ENCODE data around the gene OVCA2. TPM values are rescaled to one million over a fixed set of nuclear protein-coding genes. Genes with fewer than 3 reads are reported as not detected.

OVCA2 gene
- total RNA-seq, 1 experiment from 2014 or later, result 24.6 TPM

DNA sequence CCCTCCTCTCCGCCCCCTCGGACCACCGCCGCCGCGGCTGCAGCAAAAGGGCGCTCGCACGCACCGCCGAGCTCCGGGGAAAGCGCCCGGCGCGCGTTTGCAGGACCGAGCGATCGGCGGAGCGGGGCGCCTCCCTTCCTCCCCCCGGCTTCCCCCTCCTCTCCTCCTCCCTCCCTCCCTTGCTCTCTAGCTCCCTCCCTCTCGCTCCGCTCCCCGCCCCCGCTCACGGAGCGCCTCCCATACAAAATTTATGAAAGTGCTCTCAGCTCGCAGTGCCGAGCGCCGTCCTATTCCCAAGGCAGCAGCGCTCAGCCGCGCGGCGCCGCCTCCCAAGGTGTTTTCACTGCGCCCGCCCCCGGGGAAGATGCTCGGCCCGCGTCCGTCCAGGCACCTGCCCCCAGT is 16.6 kb upstream of the OVCA2 start, which contains the start of gene RTN4RL1:
TSS of gene RTN4RL1 (minus strand) at position 115 of the 402 bp plus-strand sequence. CDS start 469 bp downstream, outside the sequence.
- Histone ChIP-seq H3K27ac (ENCODE audit: insufficient read length, low read depth, low read length) (no peak within 1 kb of the TSS), H2BK15ac (ENCODE audit: low read depth, low read length) (no peak within 1 kb of the TSS), H3K14ac (ENCODE audit: insufficient read depth, low read length) (no peak within 1 kb of the TSS), H3T11ph (ENCODE audit: low read length) (no peak within 1 kb of the TSS), H3K9ac (ENCODE audit: extremely low read depth, insufficient read length, low read length) (no peak within 1 kb of the TSS), H3K18ac (ENCODE audit: insufficient read length, low read depth, low read length) (no peak within 1 kb of the TSS), H3K79me2 (ENCODE audit: insufficient read depth, low read length) (no peaks in the 10 kb centered on the region), H2BK120ac (ENCODE audit: low read depth, low read length, poor library complexity, severe bottlenecking) (no peak within 1 kb of the TSS), H3K23me2 (ENCODE audit: insufficient read length, low read depth, low read length, poor library complexity, severe bottlenecking) (peaks cover 23% of the 10 kb centered on the region), H4K91ac (ENCODE audit: insufficient read length, low read depth, low read length) (no peak within 1 kb of the TSS), H3K23ac (ENCODE audit: insufficient read length, low read depth, low read length) (no peak within 1 kb of the TSS), H4K5ac (ENCODE audit: insufficient read length, low read depth, low read length) (no peak within 1 kb of the TSS), H2BK5ac (ENCODE audit: insufficient read length, low read length) (no peak within 1 kb of the TSS), H3K9me3 (ENCODE audit: control insufficient read depth, low read depth, low read length) (no peaks in the 10 kb centered on the region), H2AFZ (ENCODE audit: low read length) (no peak within 1 kb of the TSS), H2AK5ac (ENCODE audit: insufficient read length, low read length) (no peak within 1 kb of the TSS), H4K8ac (replicated peaks; ENCODE audit: insufficient read length, low read depth, low read length) (no peak within 1 kb of the TSS), H3K79me1 (ENCODE audit: insufficient read depth, low read depth, low read length, poor library complexity, severe bottlenecking) (no peaks in the 10 kb centered on the region), H3K4me1 (ENCODE audit: insufficient read depth, low read length) (no peaks in the 10 kb centered on the region), H3K27me3 (ENCODE audit: insufficient read depth, low read length) (peaks cover 63% of the 10 kb centered on the region), H4K20me1 (ENCODE audit: control insufficient read depth, insufficient read depth, insufficient read length) (no peaks in the 10 kb centered on the region), H2BK12ac (ENCODE audit: insufficient read length, low read depth, low read length) (no peak within 1 kb of the TSS), H3K4me2 (ENCODE audit: insufficient read depth, insufficient read length, low read length) (peak within 1 kb of the TSS; percentile 50), H3K56ac (ENCODE audit: insufficient read length, low read depth, low read length) (no peak within 1 kb of the TSS), H2BK20ac (ENCODE audit: low read depth, low read length, poor library complexity, severe bottlenecking) (no peak within 1 kb of the TSS), H3K4ac (ENCODE audit: low read depth, low read length) (no peak within 1 kb of the TSS)
- peaks cover 5 to 6% of the 10 kb centered on the region in 2 experiments; a peak in 4 of 5 replicates for H3K9me3 Mint-ChIP-seq
- H3K27ac Mint-ChIP-seq, result no peak within 1 kb of the TSS
- TF ChIP-seq, protein P1, sequence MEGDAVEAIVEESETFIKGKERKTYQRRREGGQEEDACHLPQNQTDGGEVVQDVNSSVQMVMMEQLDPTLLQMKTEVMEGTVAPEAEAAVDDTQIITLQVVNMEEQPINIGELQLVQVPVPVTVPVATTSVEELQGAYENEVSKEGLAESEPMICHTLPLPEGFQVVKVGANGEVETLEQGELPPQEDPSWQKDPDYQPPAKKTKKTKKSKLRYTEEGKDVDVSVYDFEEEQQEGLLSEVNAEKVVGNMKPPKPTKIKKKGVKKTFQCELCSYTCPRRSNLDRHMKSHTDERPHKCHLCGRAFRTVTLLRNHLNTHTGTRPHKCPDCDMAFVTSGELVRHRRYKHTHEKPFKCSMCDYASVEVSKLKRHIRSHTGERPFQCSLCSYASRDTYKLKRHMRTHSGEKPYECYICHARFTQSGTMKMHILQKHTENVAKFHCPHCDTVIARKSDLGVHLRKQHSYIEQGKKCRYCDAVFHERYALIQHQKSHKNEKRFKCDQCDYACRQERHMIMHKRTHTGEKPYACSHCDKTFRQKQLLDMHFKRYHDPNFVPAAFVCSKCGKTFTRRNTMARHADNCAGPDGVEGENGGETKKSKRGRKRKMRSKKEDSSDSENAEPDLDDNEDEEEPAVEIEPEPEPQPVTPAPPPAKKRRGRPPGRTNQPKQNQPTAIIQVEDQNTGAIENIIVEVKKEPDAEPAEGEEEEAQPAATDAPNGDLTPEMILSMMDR (conservative IDR thresholded peaks at IDR 0.05), result no peak
- peaks cover 91% of the 10 kb centered on the region for H3K27me3 Mint-ChIP-seq (ENCODE audit: low read depth)
- DNase-seq, result peak; percentile 78
- H3K4me1 Mint-ChIP-seq, result peaks cover 9 to 19% of the 10 kb centered on the region in 2 experiments
- WGBS (ENCODE audit: extremely low coverage, insufficient read length, low lambda C conversion rate), result no CpG with 5 or more reads among the region's 47 CpGs
- peak within 1 kb of the TSS; percentile 49 to 81 for H3K4me3 Mint-ChIP-seq
- H3K36me3 Mint-ChIP-seq (ENCODE audit: insufficient read depth in 1 of 3, low read depth in 3 of 3), result no peaks in the 10 kb centered on the region; a peak in 1 of 7 replicates

Measured in H9 (cell line).